ENCODE results near the gene SKI. TPM values are rescaled to one million over a fixed set of nuclear protein-coding genes. Genes with fewer than 3 reads are reported as not detected.
A peak's percentile ranks its signal among the peaks of the same experiment; 100 is the strongest.

The SKI gene
- total RNA-seq, 1 donor: 48.9 TPM

DNA sequence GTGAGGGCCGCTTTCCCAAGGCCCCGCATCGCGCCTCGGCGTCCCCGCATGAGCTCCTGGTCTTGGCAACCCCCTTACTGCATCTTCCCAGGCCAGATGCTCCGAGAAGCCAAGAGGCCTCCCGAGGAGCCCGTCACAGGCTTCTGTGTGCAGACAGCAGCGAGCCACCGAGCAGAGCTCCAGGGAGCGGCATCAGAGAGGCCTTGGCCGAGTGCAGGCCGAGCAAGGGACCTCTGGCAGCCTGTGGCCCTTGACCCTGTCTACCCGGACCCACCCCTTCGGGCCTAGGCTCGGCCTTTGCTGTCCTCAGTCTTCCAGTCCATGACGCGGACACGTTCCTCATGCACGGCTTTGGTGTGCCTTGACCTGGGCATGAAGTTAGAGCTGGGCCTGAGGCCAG, 99.7 kb downstream of the SKI start:
- H4K20me1 ChIP-seq (ENCODE audit: insufficient read depth, low read length): no peaks in the 10 kb centered on the region
- peaks cover 5% of the 10 kb centered on the region for H3K4me1 ChIP-seq (ENCODE audit: insufficient read depth, low read length)
- H3K27ac ChIP-seq (ENCODE audit: low read depth, low read length): no peak overlapping the region
- no peak overlapping the region for H3K4me3 ChIP-seq (ENCODE audit: insufficient read depth, low read length)
- no peaks in the 10 kb centered on the region for H3K79me2 ChIP-seq (ENCODE audit: insufficient read depth, low read length)
- TF ChIP-seq, protein P1, sequence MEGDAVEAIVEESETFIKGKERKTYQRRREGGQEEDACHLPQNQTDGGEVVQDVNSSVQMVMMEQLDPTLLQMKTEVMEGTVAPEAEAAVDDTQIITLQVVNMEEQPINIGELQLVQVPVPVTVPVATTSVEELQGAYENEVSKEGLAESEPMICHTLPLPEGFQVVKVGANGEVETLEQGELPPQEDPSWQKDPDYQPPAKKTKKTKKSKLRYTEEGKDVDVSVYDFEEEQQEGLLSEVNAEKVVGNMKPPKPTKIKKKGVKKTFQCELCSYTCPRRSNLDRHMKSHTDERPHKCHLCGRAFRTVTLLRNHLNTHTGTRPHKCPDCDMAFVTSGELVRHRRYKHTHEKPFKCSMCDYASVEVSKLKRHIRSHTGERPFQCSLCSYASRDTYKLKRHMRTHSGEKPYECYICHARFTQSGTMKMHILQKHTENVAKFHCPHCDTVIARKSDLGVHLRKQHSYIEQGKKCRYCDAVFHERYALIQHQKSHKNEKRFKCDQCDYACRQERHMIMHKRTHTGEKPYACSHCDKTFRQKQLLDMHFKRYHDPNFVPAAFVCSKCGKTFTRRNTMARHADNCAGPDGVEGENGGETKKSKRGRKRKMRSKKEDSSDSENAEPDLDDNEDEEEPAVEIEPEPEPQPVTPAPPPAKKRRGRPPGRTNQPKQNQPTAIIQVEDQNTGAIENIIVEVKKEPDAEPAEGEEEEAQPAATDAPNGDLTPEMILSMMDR (IDR thresholded peaks at IDR 0.05; ENCODE audit: extremely low read depth, low read depth, low read length): no peak
- no peak overlapping the region for H3K4me2 ChIP-seq (ENCODE audit: insufficient read depth, low read length)
- H2AFZ ChIP-seq (ENCODE audit: low read length): no peak overlapping the region
- H3K36me3 ChIP-seq (ENCODE audit: insufficient read depth, low read length): no peaks in the 10 kb centered on the region
- H3K9me3 ChIP-seq (ENCODE audit: low read depth, low read length): no peaks in the 10 kb centered on the region
- DNase-seq (ENCODE audit: insufficient read length, low spot score, missing footprints): no peak
- peaks cover 4% of the 10 kb centered on the region for H3K27me3 ChIP-seq (ENCODE audit: insufficient read depth, low read length)

DNA sequence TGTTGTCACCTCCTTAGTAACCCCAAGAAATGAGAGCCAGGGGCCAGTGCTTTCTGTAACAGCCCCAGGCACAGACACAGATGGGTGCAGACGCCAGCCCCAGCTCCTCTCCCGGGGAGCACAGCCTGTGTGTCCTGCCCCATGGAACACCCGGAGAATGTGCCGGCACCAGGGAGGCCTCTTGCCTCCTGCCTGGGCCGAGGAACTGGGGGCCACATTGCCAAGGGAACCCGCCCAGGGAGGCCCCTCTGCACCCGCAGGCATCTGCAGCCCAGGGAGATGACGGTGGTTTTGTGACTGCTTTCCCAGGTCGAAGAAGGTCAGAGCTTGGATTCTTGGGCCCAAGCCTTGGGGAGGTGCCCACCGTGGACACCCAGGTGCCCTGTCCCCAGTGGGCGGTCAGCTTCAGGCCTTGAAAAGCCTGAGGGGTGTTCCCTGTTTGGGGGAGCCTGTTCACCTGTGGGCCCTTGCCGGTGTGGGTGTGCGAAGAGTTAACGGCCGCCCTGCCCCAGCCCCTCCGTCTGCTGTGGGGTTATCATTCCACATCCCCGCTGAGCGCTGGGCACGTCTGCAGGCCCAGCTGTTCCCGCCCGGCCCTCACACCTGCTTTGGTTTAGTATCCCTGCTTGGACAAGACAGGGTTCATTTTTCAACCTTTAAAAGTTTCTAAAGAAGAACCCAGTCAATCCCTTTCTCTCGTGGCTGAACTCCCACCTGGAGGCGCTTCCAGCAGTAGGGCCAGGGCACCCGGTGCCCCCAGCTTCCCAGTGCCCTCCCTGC, 100.7 kb downstream of the SKI start:
- TF ChIP-seq, protein P1 (IDR thresholded peaks at IDR 0.05; ENCODE audit: extremely low read depth, low read depth, low read length): no peak
- H3K9me3 ChIP-seq (ENCODE audit: low read depth, low read length): no peaks in the 10 kb centered on the region
- no peak for DNase-seq (ENCODE audit: insufficient read length, low spot score, missing footprints)
- H3K27me3 ChIP-seq (ENCODE audit: insufficient read depth, low read length): no peaks in the 10 kb centered on the region
- H4K20me1 ChIP-seq (ENCODE audit: insufficient read depth, low read length): no peaks in the 10 kb centered on the region
- no peak overlapping the region for H3K4me2 ChIP-seq (ENCODE audit: insufficient read depth, low read length)
- H2AFZ ChIP-seq (ENCODE audit: low read length): no peak overlapping the region
- no peaks in the 10 kb centered on the region for H3K79me2 ChIP-seq (ENCODE audit: insufficient read depth, low read length)
- no peaks in the 10 kb centered on the region for H3K36me3 ChIP-seq (ENCODE audit: insufficient read depth, low read length)
- H3K27ac ChIP-seq (ENCODE audit: low read depth, low read length): no peak overlapping the region
- no peak overlapping the region for H3K4me3 ChIP-seq (ENCODE audit: insufficient read depth, low read length)
- H3K4me1 ChIP-seq (ENCODE audit: insufficient read depth, low read length): peaks cover 4% of the 10 kb centered on the region

- Histone ChIP-seq H3K4me1 (ENCODE audit: insufficient read depth, low read length) (peaks cover 4% of the 10 kb centered on the region), H4K20me1 (ENCODE audit: insufficient read depth, low read length) (no peaks in the 10 kb centered on the region), H3K9me3 (ENCODE audit: low read depth, low read length) (no peaks in the 10 kb centered on the region), H3K27me3 (ENCODE audit: insufficient read depth, low read length) (no peaks in the 10 kb centered on the region), H3K79me2 (ENCODE audit: insufficient read depth, low read length) (no peaks in the 10 kb centered on the region), H3K36me3 (ENCODE audit: insufficient read depth, low read length) (no peaks in the 10 kb centered on the region), H3K4me3 (ENCODE audit: insufficient read depth, low read length) (no peak overlapping the region), H2AFZ (ENCODE audit: low read length) (no peak overlapping the region), H3K27ac (ENCODE audit: low read depth, low read length) (no peak overlapping the region), H3K4me2 (ENCODE audit: insufficient read depth, low read length) (no peak overlapping the region)
- DNase-seq (ENCODE audit: insufficient read length, low spot score, missing footprints): no peak
- TF ChIP-seq, protein P1 (IDR thresholded peaks at IDR 0.05; ENCODE audit: extremely low read depth, low read depth, low read length): no peak
Observed at GRCh38 chr1:2330035-2330434, 101.9 kb downstream of the SKI start.

GRCh38 chr1:2330519-2331199, 102.5 kb downstream of the SKI start:
- no peaks in the 10 kb centered on the region for H3K27me3 ChIP-seq (ENCODE audit: insufficient read depth, low read length)
- H3K4me1 ChIP-seq (ENCODE audit: insufficient read depth, low read length): peaks cover 4% of the 10 kb centered on the region
- no peak overlapping the region for H3K4me2 ChIP-seq (ENCODE audit: insufficient read depth, low read length)
- no peak overlapping the region for H3K27ac ChIP-seq (ENCODE audit: low read depth, low read length)
- peak overlapping the region; percentile 30 for H3K4me3 ChIP-seq (ENCODE audit: insufficient read depth, low read length)
- no peaks in the 10 kb centered on the region for H3K36me3 ChIP-seq (ENCODE audit: insufficient read depth, low read length)
- no peaks in the 10 kb centered on the region for H4K20me1 ChIP-seq (ENCODE audit: insufficient read depth, low read length)
- no peaks in the 10 kb centered on the region for H3K9me3 ChIP-seq (ENCODE audit: low read depth, low read length)
- no peak overlapping the region for H2AFZ ChIP-seq (ENCODE audit: low read length)
- peak; percentile 97 for DNase-seq (ENCODE audit: insufficient read length, low spot score, missing footprints)
- TF ChIP-seq, protein P1 (IDR thresholded peaks at IDR 0.05; ENCODE audit: extremely low read depth, low read depth, low read length): no peak
- no peaks in the 10 kb centered on the region for H3K79me2 ChIP-seq (ENCODE audit: insufficient read depth, low read length)
